AG04449 (cell line): ENCODE data around the gene ENTPD2.
A peak's percentile ranks its signal among the peaks of the same experiment; 100 is the strongest.

Experiments used
- CTCF ChIA-PET: fragments of 350-600 bp; formaldehyde crosslinking; extraction: SDS; loops from one replicate; lab custom pipeline; 2021; ENCODE audit warnings: antibody characterized with exemption; lab: Yijun Ruan, JAX
- POLR2A ChIA-PET: fragments of 400-600, 350-600 bp; formaldehyde crosslinking; extraction: SDS; loops from one replicate; lab custom pipeline; 2020; ENCODE audit warnings: antibody characterized with exemption, inconsistent platforms; lab: Yijun Ruan, JAX
- DNase-seq: peaks from one replicate; pipeline ENCODE4 v3.0.0-alpha.2; 2010; ENCODE audit warnings: low read depth, low spot score
- H3K4me3 ChIP-seq: 2 replicates; pipeline ENCODE4 v1.5.1; 2011; ENCODE audit warnings: low read depth, mild to moderate bottlenecking, control low read depth, low read length
- CTCF ChIP-seq: IDR thresholded peaks from one replicate; pipeline ENCODE4 v1.5.1; 2011; ENCODE audit warnings: mild to moderate bottlenecking, moderate library complexity, low read length, control low read depth, inconsistent platforms; ENCODE audit not compliant: insufficient read depth; ENCODE audit errors: missing control alignments

The ENTPD2 gene

GRCh38 chr9:137002646-137003041 lies 51.2 kb downstream of the ENTPD2 start:
- ChIA-PET POLR2A (no interaction called here), CTCF (interaction anchor here (0.8 to 1.7 kb wide), 5 partner anchors 14 to 55 kb away, joined by 3 to 15 read pairs (median 4); no protein-coding TSS in a partner anchor)
- H3K4me3 ChIP-seq = no peak overlapping the region
- DNase-seq = no peak
- TF ChIP-seq CTCF = no peak

DNA sequence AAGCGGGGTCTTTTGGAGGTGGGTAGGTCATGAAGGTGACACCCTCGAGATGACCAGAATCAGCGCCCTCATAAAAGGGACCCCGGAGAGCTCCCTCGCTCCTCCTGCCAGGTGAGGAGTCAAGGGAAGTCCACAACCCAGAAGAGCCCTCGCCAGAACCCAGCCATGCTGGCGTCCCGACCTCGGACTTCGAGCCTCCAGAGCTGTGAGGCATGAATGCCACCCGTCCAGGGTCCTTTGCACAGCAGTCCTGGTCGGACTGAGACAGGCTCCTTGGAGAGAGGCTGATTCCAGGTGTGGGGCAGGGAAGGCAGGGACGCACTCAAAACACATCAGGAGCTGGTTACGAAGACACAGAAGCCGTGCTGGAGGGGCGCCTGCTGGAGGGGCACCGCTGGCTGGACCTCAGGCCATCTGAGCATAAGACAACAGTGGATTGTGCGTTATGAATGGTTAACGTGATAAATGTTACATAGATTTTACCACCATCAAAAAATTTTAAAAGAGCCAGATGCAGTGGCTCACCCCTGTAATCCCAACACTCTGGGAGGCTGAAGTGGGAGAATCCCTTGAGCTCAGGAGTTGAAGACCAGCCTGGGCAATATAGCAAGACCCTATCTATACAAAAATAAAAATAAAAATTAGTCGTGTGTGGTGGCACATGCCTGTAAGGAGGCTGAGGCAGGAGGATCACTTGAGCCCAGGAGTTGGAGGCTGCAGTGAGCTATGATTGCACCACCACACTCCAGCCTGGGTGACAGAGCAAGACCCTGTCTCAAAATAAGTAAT lies 51.8 kb downstream of the ENTPD2 start:
- ChIA-PET CTCF (interaction anchor here (0.8 to 1.7 kb wide), 5 partner anchors 25 to 54 kb away, joined by 3 to 15 read pairs (median 4); no protein-coding TSS in a partner anchor), POLR2A (no interaction called here)
- no peak for DNase-seq
- H3K4me3 ChIP-seq = no peak overlapping the region
- TF ChIP-seq CTCF = no peak

DNA sequence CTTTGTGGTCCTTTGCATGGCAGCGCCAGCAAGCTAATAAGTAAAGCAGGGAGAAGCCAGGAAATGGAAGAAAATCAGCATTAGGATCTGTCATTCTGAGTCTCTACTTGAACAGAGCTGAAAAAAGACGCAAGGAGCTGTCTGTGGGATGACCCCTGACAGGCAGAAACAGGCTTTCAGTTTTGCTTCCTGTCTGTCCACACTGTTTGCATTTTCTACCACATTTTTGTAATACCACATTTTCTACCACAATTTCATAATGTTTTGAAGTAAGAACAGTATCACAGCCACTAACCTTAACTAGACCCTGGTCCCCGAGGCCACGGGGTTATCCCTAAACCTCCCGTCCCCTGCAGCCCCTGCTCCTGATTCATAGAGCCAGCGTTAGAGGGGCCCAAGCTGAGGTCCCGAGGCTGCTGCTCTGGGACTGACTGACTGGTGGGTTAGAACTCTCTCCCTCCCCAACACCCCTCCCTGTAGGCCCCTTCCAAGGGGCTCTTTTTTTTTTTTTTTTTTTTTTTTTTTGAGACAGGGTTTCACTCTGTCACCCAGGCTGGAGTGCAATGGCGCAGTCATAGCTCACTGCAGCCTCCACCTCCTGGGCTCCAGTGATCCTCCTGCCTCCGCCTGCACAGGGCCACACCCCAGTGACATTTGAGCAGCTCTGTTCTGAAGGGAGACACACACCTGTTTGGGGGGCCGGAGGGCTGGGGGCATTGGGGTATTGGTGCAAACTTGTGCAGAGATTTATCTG lies 53.5 kb downstream of the ENTPD2 start:
- ChIA-PET POLR2A (no interaction called here), CTCF (interaction anchor here (0.9 to 2.7 kb wide), 4 partner anchors 19 to 52 kb away, joined by 3 to 25 read pairs (median 5); partner anchors contain the start of gene ABCA2)
- no peak overlapping the region for H3K4me3 ChIP-seq
- no peak for TF ChIP-seq CTCF
- DNase-seq = peak; percentile 42
